Ishikawa (cell line): ENCODE results near the gene CIAPIN1.

Experiments
- CEBPB ChIP-seq: IDR thresholded peaks from 2 replicates; pipeline ENCODE4 v1.6.1; 2012
- EGR1 ChIP-seq: IDR thresholded peaks from 2 replicates; pipeline ENCODE4 v1.6.1; 2012
- EP300 ChIP-seq: IDR thresholded peaks from 2 replicates; pipeline ENCODE4 v1.6.1; 2012; ENCODE audit warnings: borderline replicate concordance
- FOXM1 ChIP-seq: IDR thresholded peaks from 2 replicates; pipeline ENCODE4 v1.6.1; 2012; ENCODE audit warnings: low read depth, borderline replicate concordance
- MAX ChIP-seq: IDR thresholded peaks from 2 replicates; pipeline ENCODE4 v1.6.1; 2012
- NFIC ChIP-seq: IDR thresholded peaks from 2 replicates; pipeline ENCODE4 v1.6.1; 2012
- RAD21 ChIP-seq: IDR thresholded peaks from 2 replicates; pipeline ENCODE4 v1.6.1; 2012; ENCODE audit warnings: low read depth
- REST ChIP-seq: IDR thresholded peaks from 2 replicates; pipeline ENCODE4 v1.6.1; 2012; ENCODE audit warnings: low read depth, mild to moderate bottlenecking
- TCF12 ChIP-seq: IDR thresholded peaks from 2 replicates; pipeline ENCODE4 v1.6.1; 2012; ENCODE audit warnings: low read depth
- TEAD4 ChIP-seq: IDR thresholded peaks from 2 replicates; pipeline ENCODE4 v1.6.1; 2012
- YY1 ChIP-seq: IDR thresholded peaks from 2 replicates; pipeline ENCODE4 v1.6.1; 2012; ENCODE audit warnings: low read depth
- ZBTB7A ChIP-seq: IDR thresholded peaks from 2 replicates; pipeline ENCODE4 v1.6.1; 2012; ENCODE audit warnings: low read depth

- TF ChIP-seq RAD21 (no peak), REST (no peak), TCF12 (no peak), EP300 (no peak), YY1 (no peak), MAX (no peak), EGR1 (no peak), CEBPB (no peak), TEAD4 (no peak), FOXM1 (no peak), NFIC (no peak), ZBTB7A (no peak)
These were observed 40.0 kb upstream of the CIAPIN1 start for GRCh38 chr16:57486858-57487834.
